Keratinocyte (primary cell): ENCODE data around the gene SLC46A3. TPM values are rescaled to one million over a fixed set of nuclear protein-coding genes. Genes with fewer than 3 reads are reported as not detected.
A peak's percentile ranks its signal among the peaks of the same experiment; 100 is the strongest.

Source experiments
- DNase-seq: peaks from one replicate; pipeline ENCODE4 v3.0.0-alpha.2; 2011; ENCODE audit warnings: low read depth, missing footprints, low spot score
- FAIRE-seq: peaks from 2 replicates; lab custom pipeline; 2011; peaks lifted over from hg19 to GRCh38; lab: Jason Lieb, UNC
- H2AFZ ChIP-seq: 2 replicates; pipeline ENCODE4 v1.6.0; 2012; ENCODE audit warnings: low read length, control low read depth, inconsistent platforms; ENCODE audit not compliant: control insufficient read depth
- H3K27ac ChIP-seq: 2 replicates; pipeline ENCODE4 v1.5.1; 2011; ENCODE audit warnings: low read length; ENCODE audit not compliant: control insufficient read depth, insufficient read depth
- H3K27me3 ChIP-seq: 3 replicates; pipeline ENCODE4 v1.6.0; 2011; ENCODE audit warnings: low read length; ENCODE audit not compliant: control insufficient read depth, insufficient read depth; ENCODE audit errors: extremely low read depth
- H3K36me3 ChIP-seq, 2 experiments: 2 replicates in 1 of 2; 3 replicates in 1 of 2; pipeline ENCODE4 v1.5.1; 2011; ENCODE audit warnings: low read length in 2 of 2, mild to moderate bottlenecking in 1 of 2; ENCODE audit not compliant: control insufficient read depth in 2 of 2, insufficient read depth in 2 of 2; ENCODE audit errors: extremely low read depth in 1 of 2
- H3K4me1 ChIP-seq: 3 replicates; pipeline ENCODE4 v1.5.1; 2011; ENCODE audit warnings: low read length; ENCODE audit not compliant: control insufficient read depth, insufficient read depth; ENCODE audit errors: extremely low read depth
- H3K4me2 ChIP-seq: 3 replicates; pipeline ENCODE4 v1.6.0; 2011; ENCODE audit warnings: low read depth, low read length; ENCODE audit not compliant: control insufficient read depth, insufficient read depth; ENCODE audit errors: extremely low read depth
- H3K4me3 ChIP-seq, 3 experiments: fragments of 200-600 bp in 1 of 3; sonication (generic) in 1 of 3; 2 replicates in 2 of 3; 3 replicates in 1 of 3; pipeline ENCODE4 v1.5.1; 2011 to 2016; ENCODE audit warnings: low read length in 3 of 3, mild to moderate bottlenecking in 3 of 3, control low read depth in 2 of 3, inconsistent platforms in 1 of 3, low read depth in 1 of 3, mixed read lengths in 1 of 3, mixed run types in 1 of 3, moderate library complexity in 1 of 3; ENCODE audit not compliant: control insufficient read depth in 2 of 3, insufficient read depth in 2 of 3; ENCODE audit errors: extremely low read depth in 1 of 3
- H3K79me2 ChIP-seq: 2 replicates; pipeline ENCODE4 v1.6.0; 2012; ENCODE audit warnings: low read length; ENCODE audit not compliant: control insufficient read depth, insufficient read depth
- H3K9ac ChIP-seq: 3 replicates; pipeline ENCODE4 v1.6.0; 2011; ENCODE audit warnings: low read length; ENCODE audit not compliant: control insufficient read depth, insufficient read depth; ENCODE audit errors: extremely low read depth
- H3K9me1 ChIP-seq: 3 replicates; pipeline ENCODE4 v1.6.0; 2011; ENCODE audit warnings: low read length; ENCODE audit not compliant: control insufficient read depth, insufficient read depth; ENCODE audit errors: extremely low read depth
- H3K9me3 ChIP-seq: 2 replicates; pipeline ENCODE4 v1.5.1; 2012; ENCODE audit warnings: low read depth, low read length; ENCODE audit not compliant: control insufficient read depth
- H4K20me1 ChIP-seq: 3 replicates; pipeline ENCODE4 v1.6.0; 2011; ENCODE audit warnings: low read length; ENCODE audit not compliant: control insufficient read depth, insufficient read depth; ENCODE audit errors: extremely low read depth
- EZH2 ChIP-seq: IDR thresholded peaks from one replicate; pipeline ENCODE4 v1.6.1; 2012; ENCODE audit warnings: inconsistent platforms, mild to moderate bottlenecking, low read length, moderate library complexity
- dilution Hi-C: fragments of 300-500 bp; cut with MboI; formaldehyde crosslinking; loops from one replicate; pipeline ENCODE4 v1.7.0; 2020; ENCODE audit warnings: low sequenced_read_pairs; ENCODE audit not compliant: extremely low pct_ligation_motif_present
- polyA plus RNA-seq, 5 experiments: library from polyadenylated mRNA; depleted of rRNA in 3 of 5; stranded (reverse) in 3 of 5; stranded (forward) in 1 of 5; unstranded in 1 of 5; fragments of >200 nt; gene quantifications; 1 replicate in 1 of 5; 2 replicates in 3 of 5; 3 replicates in 1 of 5; pipeline versions ENCODE4 v1.2.1 to v1.2.3, GENCODE V29; 2011 to 2012; ENCODE audit warnings: missing spikeins in 2 of 5, low read depth in 1 of 5, low replicate concordance in 1 of 5
- TF ChIP-seq, protein P1 (sequence below), 3 experiments: IDR thresholded peaks in 1 of 3; conservative IDR thresholded peaks in 1 of 3; optimal IDR thresholded peaks in 1 of 3; 2 replicates in 2 of 3; 3 replicates in 1 of 3; pipeline versions ENCODE3 to v1.5.1; 2011; ENCODE audit warnings: low read length in 3 of 3, mild to moderate bottlenecking in 3 of 3, moderate library complexity in 2 of 3, control low read depth in 1 of 3, inconsistent platforms in 1 of 3; ENCODE audit not compliant: insufficient read depth in 2 of 3; ENCODE audit errors: extremely low read depth in 1 of 3

Gene SLC46A3
- polyA plus RNA-seq, 1 donor (not counting 4 experiments of a cell fraction or from before 2014, with no cell fraction given): 14.1 TPM

DNA sequence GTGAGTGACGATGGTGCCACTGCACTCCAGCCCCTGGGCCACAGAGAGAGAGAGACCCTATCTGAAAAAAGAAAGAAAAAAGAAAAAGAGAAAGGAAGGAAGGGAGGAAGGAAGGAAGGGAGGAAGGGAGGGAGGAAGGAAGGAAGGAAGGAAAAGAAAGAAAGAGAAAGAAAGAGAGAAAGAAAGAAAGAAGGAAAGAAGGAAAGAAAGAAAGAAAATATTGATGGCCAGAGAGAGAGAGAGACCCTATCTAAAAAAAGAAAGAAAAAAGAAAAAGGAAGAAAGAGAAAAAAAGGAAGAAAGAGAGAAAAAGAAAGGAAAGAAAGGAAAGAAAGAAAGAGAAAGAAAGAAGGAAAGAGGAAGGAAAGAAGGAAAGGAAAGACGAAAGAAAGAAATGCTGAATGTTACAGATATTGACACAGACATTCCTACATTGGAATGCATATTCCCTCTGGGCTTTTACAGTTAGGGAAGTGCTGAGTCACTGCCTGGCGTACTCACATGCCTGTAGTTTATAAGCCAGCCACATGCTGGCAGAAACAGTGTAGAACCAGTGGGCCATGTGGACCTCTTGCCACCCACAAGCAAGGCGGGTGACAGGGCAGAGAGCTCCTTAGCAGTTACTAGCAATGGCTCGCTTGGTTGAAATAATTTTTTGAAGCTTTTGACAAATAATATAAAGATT lies 34.6 kb upstream of the SLC46A3 start:
- no peaks in the 10 kb centered on the region for H3K9me3 ChIP-seq
- peak overlapping the region in 1 of 3 experiments; percentile 11 for H3K4me3 ChIP-seq
- H4K20me1 ChIP-seq: no peaks in the 10 kb centered on the region
- peak overlapping the region; percentile 23 for H3K27ac ChIP-seq
- H3K27me3 ChIP-seq: no peaks in the 10 kb centered on the region
- peak; percentile 57 for DNase-seq
- H2AFZ ChIP-seq: peak overlapping the region; percentile 23
- no peaks in the 10 kb centered on the region for H3K9me1 ChIP-seq
- FAIRE-seq: peak; percentile 80
- no peaks in the 10 kb centered on the region for H3K79me2 ChIP-seq
- H3K36me3 ChIP-seq: no peaks in the 10 kb centered on the region
- H3K4me2 ChIP-seq: peak overlapping the region; percentile 41
- no peak overlapping the region for H3K9ac ChIP-seq
- dilution Hi-C loops: no loop called here
- H3K4me1 ChIP-seq: peaks cover 11% of the 10 kb centered on the region
- TF ChIP-seq, protein P1, sequence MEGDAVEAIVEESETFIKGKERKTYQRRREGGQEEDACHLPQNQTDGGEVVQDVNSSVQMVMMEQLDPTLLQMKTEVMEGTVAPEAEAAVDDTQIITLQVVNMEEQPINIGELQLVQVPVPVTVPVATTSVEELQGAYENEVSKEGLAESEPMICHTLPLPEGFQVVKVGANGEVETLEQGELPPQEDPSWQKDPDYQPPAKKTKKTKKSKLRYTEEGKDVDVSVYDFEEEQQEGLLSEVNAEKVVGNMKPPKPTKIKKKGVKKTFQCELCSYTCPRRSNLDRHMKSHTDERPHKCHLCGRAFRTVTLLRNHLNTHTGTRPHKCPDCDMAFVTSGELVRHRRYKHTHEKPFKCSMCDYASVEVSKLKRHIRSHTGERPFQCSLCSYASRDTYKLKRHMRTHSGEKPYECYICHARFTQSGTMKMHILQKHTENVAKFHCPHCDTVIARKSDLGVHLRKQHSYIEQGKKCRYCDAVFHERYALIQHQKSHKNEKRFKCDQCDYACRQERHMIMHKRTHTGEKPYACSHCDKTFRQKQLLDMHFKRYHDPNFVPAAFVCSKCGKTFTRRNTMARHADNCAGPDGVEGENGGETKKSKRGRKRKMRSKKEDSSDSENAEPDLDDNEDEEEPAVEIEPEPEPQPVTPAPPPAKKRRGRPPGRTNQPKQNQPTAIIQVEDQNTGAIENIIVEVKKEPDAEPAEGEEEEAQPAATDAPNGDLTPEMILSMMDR (optimal IDR thresholded peaks at IDR 0.05 in 1 of 3, IDR thresholded peaks at IDR 0.05 in 1 of 3, conservative IDR thresholded peaks at IDR 0.05 in 1 of 3; ENCODE audit: extremely low read depth in 1 of 3, insufficient read depth in 2 of 3, low read length in 3 of 3): peak; percentile 20 to 28 (median 26)
- no peak for TF ChIP-seq EZH2

DNA sequence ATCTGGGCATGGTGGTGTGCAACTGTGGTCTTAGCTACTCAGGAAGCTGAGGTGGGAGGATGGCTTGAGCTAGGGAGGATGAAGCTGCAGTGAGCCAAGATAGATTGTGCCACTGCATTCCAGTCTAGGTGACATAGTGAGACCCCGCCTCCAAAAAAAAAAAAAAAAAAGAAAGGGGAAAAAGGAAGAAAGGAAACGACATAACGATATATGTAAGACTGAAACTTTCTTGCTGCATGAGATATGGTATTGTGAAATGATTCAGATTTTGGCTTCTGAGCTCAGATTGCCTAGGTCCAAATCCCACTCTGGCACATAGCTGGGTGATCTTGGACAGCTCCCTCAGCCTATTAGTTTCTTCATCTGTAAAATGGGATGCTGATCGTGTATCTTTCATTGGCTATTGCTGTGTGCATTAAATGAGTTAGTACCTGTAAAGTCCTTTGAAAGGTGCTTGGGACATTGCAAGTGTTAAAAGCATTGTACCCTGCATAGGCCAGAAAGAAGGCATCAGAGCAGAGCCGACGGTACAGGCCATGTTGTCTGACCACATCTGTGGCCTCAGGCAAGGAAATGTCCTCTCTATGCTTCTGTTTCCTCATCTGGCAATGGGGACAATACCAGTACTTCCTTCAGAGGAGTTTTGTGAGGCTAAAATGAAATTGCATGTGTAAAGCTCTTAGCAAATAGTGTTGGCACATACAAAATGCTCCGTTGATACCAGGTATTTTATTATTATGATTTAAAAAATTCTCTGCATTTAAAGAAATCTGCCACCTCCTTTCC lies 32.6 kb upstream of the SLC46A3 start:
- DNase-seq: no peak
- H4K20me1 ChIP-seq: no peaks in the 10 kb centered on the region
- H3K4me2 ChIP-seq: no peak overlapping the region
- H3K79me2 ChIP-seq: no peaks in the 10 kb centered on the region
- H3K4me1 ChIP-seq: peaks cover 11% of the 10 kb centered on the region
- no peak overlapping the region for H2AFZ ChIP-seq
- no peaks in the 10 kb centered on the region for H3K9me3 ChIP-seq
- H3K4me3 ChIP-seq: no peak overlapping the region
- no peak for FAIRE-seq
- H3K9me1 ChIP-seq: no peaks in the 10 kb centered on the region
- dilution Hi-C loops: no loop called here
- no peak overlapping the region for H3K27ac ChIP-seq
- H3K9ac ChIP-seq: no peak overlapping the region
- no peaks in the 10 kb centered on the region for H3K27me3 ChIP-seq
- TF ChIP-seq, protein P1 (optimal IDR thresholded peaks at IDR 0.05 in 1 of 3, IDR thresholded peaks at IDR 0.05 in 1 of 3, conservative IDR thresholded peaks at IDR 0.05 in 1 of 3; ENCODE audit: extremely low read depth in 1 of 3, insufficient read depth in 2 of 3, low read length in 3 of 3): no peak
- no peak for TF ChIP-seq EZH2
- H3K36me3 ChIP-seq: no peaks in the 10 kb centered on the region
